Testis (tissue), 3 donors: Measurements from ENCODE around the gene MAPK8IP1. TPM values are rescaled to one million over a fixed set of nuclear protein-coding genes. Genes with fewer than 3 reads are reported as not detected.

Source experiments
- DNase-seq: peaks from one replicate; pipeline ENCODE4 v3.0.0-alpha.2; 2019
- H3K27ac ChIP-seq, 2 donors: fragments of 200-600 bp; sonication (generic); one replicate each; pipeline ENCODE4 v1.5.1; 2019
- H3K27me3 ChIP-seq: fragments of 200-600 bp; sonication (generic); one replicate; pipeline ENCODE4 v1.5.1; 2019
- H3K36me3 ChIP-seq: fragments of 200-600 bp; sonication (generic); one replicate; pipeline ENCODE4 v1.5.1; 2017; ENCODE audit warnings: low read depth; ENCODE audit errors: missing control alignments
- H3K4me1 ChIP-seq: fragments of 200-600 bp; sonication (generic); one replicate; pipeline ENCODE4 v1.5.1; 2019
- H3K4me3 ChIP-seq, 2 donors: fragments of 200-600 bp; sonication (generic); one replicate each; pipeline ENCODE4 v1.5.1; 2017 to 2019
- H3K9me3 ChIP-seq: fragments of 200-600 bp; sonication (generic); one replicate; pipeline ENCODE4 v1.5.1; 2017
- POLR2A ChIP-seq: fragments of 450-650 bp; IDR thresholded peaks from one replicate; pipeline ENCODE4 v1.6.1; 2017; ENCODE audit warnings: antibody characterized with exemption, mild to moderate bottlenecking, moderate library complexity
- WGBS, 2 donors: methylation state at CpG; one replicate each; pipeline ENCODE4 v1.1.5; 2018; 5-methylcytosine and 5-hydroxymethylcytosine counted together
- intact Hi-C: fragments of 100-400 bp; cut with DNase I; formaldehyde crosslinking; loops from one replicate; pipeline ENCODE4 v1.15.1; 2023; ENCODE audit warnings: low total_unique reads
- polyA plus RNA-seq: library from polyadenylated mRNA; stranded (reverse); fragments of 350-450 nt; fragmentation: Illumina TruSeq; extraction: RNeasy Lipid Tissue Mini Kit (QIAGEN cat#74804); gene quantifications from one replicate; pipeline ENCODE4 v1.2.3, GENCODE V29; 2014; ENCODE audit warnings: low read depth, low replicate concordance; ENCODE audit not compliant: insufficient read depth
- total RNA-seq, 2 donors: library from RNA; depleted of rRNA; stranded (reverse); fragments of >200 nt; gene quantifications; one replicate each; pipeline ENCODE4 v1.2.3, GENCODE V29; 2016
- TF ChIP-seq, protein P1 (sequence below), 3 experiments: fragments of 450-650 bp in 2 of 3; fragments of 200-600 bp in 1 of 3; sonication (generic) in 1 of 3; IDR thresholded peaks; one replicate each; pipeline ENCODE4 v1.5.1; 2016 to 2019; ENCODE audit warnings: antibody characterized with exemption in 3 of 3, mild to moderate bottlenecking in 2 of 3, moderate library complexity in 1 of 3

MAPK8IP1 gene
- total and polyA plus RNA-seq, 3 donors from 2014 or later: 54.5 to 62.9 (median 57.5) TPM

DNA sequence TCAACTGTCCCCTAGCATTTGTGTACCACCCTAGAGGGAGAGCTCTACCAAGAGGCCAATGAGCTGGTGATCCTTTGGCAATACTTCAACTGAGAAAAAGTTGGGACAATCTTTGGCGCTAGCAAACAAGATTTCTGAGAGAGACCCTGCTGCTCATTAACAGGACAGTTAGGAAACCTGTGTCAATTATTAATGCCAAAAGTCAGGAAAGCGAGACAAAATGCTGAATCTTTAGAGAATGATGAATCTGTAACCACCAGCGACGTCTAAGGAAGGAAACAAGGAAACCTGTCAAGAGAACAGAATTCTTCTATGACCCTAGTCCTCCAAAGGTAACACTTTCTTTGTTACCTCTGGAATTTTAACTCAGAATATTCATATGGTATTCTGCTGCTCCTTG, 56.9 kb downstream of the MAPK8IP1 start:
- no peak for TF ChIP-seq POLR2A
- TF ChIP-seq, protein P1, sequence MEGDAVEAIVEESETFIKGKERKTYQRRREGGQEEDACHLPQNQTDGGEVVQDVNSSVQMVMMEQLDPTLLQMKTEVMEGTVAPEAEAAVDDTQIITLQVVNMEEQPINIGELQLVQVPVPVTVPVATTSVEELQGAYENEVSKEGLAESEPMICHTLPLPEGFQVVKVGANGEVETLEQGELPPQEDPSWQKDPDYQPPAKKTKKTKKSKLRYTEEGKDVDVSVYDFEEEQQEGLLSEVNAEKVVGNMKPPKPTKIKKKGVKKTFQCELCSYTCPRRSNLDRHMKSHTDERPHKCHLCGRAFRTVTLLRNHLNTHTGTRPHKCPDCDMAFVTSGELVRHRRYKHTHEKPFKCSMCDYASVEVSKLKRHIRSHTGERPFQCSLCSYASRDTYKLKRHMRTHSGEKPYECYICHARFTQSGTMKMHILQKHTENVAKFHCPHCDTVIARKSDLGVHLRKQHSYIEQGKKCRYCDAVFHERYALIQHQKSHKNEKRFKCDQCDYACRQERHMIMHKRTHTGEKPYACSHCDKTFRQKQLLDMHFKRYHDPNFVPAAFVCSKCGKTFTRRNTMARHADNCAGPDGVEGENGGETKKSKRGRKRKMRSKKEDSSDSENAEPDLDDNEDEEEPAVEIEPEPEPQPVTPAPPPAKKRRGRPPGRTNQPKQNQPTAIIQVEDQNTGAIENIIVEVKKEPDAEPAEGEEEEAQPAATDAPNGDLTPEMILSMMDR (IDR thresholded peaks at IDR 0.05): no peak
- Histone ChIP-seq H3K4me1 (peaks cover under 1% of the 10 kb centered on the region), H3K4me3 (no peak overlapping the region), H3K27ac (no peak overlapping the region), H3K9me3 (no peaks in the 10 kb centered on the region), H3K27me3 (no peaks in the 10 kb centered on the region), H3K36me3 (no peaks in the 10 kb centered on the region)
- 94 to 98% methylated on average over 4 of the region's 4 CpGs for WGBS, 2 donors
- no peak for DNase-seq
- intact Hi-C loops: no loop called here

DNA sequence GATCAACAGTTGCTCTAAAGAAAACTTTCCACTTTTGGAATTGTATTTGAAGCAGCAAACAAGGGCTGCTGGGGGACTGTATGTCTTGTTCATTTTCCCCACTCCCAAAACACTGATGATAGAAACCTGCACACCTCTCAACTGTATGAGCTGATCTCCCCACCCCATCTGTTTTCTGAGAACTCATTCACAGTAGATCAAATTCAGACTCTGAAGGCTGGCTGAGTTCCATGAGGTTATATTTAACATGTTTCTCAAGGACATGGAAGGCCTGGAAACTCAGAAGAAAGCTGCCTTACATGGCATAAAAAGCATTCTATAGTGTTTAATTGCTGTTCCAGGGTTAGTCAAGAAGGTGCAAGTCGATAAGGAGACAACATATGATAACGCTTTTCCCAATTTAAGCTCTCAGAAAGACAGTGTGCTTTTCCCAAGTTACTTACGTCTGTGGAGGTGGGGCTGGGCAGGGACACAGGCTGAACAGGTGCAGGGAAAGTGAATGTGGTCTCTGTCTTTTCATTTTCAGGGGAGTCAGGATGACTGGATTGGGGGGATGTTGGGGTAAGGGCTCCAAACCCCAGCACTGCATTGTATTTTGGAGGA, 60.0 kb downstream of the MAPK8IP1 start:
- no peaks in the 10 kb centered on the region for H3K36me3 ChIP-seq
- no peak overlapping the region for H3K27ac ChIP-seq
- peaks cover 8% of the 10 kb centered on the region for H3K4me1 ChIP-seq
- H3K9me3 ChIP-seq: no peaks in the 10 kb centered on the region
- TF ChIP-seq POLR2A: no peak
- TF ChIP-seq, protein P1 (IDR thresholded peaks at IDR 0.05): no peak
- intact Hi-C loops: no loop called here
- 47 to 55% methylated on average over 3 of the region's 3 CpGs for WGBS, 2 donors
- no peak overlapping the region for H3K4me3 ChIP-seq
- DNase-seq: no peak
- H3K27me3 ChIP-seq: no peaks in the 10 kb centered on the region

DNA sequence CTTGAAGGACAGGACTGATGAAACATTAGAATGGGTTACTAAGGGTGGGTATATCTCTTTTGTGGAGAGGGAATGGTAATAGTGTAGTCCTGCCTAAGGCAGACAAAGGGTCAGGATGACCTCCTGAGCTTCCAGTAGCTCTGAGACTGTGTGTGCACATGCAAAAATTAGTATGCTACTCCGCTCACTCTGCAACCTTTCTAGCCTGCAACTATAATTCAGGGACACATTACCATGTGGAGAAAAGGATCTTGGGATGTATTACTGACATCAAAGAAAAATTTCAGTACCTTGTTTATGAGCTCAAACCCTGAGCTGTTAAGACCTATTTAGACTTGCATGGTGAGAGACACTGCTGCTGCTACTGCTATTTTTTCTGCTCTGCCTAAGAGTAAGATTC, 62.4 kb downstream of the MAPK8IP1 start:
- no peaks in the 10 kb centered on the region for H3K36me3 ChIP-seq
- H3K9me3 ChIP-seq: no peaks in the 10 kb centered on the region
- WGBS, 2 donors: 76 to 79% methylated on average over 1 of the region's 1 CpG
- no peak overlapping the region for H3K4me3 ChIP-seq
- peaks cover 8% of the 10 kb centered on the region for H3K4me1 ChIP-seq
- DNase-seq: no peak
- no peaks in the 10 kb centered on the region for H3K27me3 ChIP-seq
- H3K27ac ChIP-seq: no peak overlapping the region
- TF ChIP-seq, protein P1 (IDR thresholded peaks at IDR 0.05): no peak
- no peak for TF ChIP-seq POLR2A
- intact Hi-C loops: no loop called here

DNA sequence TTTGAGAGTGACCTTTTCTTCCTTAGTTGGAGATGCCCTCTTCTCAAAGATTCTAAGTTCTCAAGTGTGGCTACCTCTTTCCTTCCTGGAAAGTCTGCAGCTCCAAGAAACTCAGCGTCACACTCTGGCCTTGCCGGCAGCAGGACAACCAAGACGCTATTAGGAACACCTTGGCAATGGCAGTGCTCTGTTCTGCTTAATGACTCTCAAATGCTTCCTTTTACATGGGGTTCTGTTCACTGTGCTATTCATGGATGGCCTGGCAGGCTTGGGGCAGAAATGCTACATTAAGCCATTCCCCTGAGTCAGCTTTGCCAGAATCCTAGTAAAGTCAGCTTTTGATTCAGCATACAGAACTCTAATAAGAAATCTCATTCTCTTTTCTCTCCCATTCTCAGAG, 62.9 kb downstream of the MAPK8IP1 start:
- DNase-seq: peak; percentile 42
- peaks cover 8% of the 10 kb centered on the region for H3K4me1 ChIP-seq
- 26 to 56% methylated on average over 3 of the region's 3 CpGs for WGBS, 2 donors
- no peaks in the 10 kb centered on the region for H3K27me3 ChIP-seq
- intact Hi-C loops: no loop called here
- TF ChIP-seq, protein P1 (IDR thresholded peaks at IDR 0.05): no peak
- TF ChIP-seq POLR2A: no peak
- no peak overlapping the region for H3K27ac ChIP-seq
- H3K9me3 ChIP-seq: no peaks in the 10 kb centered on the region
- H3K36me3 ChIP-seq: no peaks in the 10 kb centered on the region
- H3K4me3 ChIP-seq: no peak overlapping the region

GRCh38 chr11:45949992-45950407, 64.5 kb downstream of the MAPK8IP1 start:
- H3K4me1 ChIP-seq: peaks cover 8% of the 10 kb centered on the region
- no peaks in the 10 kb centered on the region for H3K36me3 ChIP-seq
- intact Hi-C loops: no loop called here
- DNase-seq: no peak
- H3K4me3 ChIP-seq: no peak overlapping the region
- H3K27me3 ChIP-seq: no peaks in the 10 kb centered on the region
- WGBS, 2 donors: 89 to 100% methylated on average over 1 of the region's 1 CpG
- H3K9me3 ChIP-seq: no peaks in the 10 kb centered on the region
- no peak overlapping the region for H3K27ac ChIP-seq
- TF ChIP-seq, protein P1 (IDR thresholded peaks at IDR 0.05): no peak
- TF ChIP-seq POLR2A: no peak
